ENCODE results near the gene ATXN7L3.

ATXN7L3 gene

DNA sequence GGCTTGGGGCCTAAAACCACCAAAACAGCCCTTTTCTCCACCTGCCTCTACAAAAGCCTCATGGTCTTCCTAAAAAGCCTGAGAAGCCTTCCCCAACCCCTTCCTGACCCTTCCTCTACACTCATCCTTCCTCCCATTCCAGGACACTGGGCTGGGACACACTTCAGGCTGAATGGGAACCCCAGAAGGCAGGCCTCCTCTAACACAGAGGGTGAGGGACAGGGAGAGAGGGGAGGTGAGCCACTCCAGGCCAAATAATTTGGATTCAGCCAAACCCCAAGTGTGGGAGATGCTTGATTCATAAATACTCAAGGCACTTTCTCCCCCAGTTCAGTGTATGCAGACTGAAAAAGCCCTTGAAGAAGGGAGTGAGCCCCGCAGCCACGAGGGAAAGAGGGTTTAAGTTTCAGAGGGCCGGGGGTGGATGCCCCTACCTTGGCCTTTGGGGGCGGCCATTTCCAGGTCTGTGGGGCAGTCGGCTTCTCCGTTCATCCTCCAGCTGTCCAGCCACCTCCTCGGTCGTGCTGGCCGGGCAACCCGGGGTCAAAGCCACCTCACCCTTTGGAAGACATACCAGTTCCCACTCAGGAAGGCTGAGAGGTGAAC, 18.2 kb upstream of the ATXN7L3 start:
- no peak for DNase-seq

DNA sequence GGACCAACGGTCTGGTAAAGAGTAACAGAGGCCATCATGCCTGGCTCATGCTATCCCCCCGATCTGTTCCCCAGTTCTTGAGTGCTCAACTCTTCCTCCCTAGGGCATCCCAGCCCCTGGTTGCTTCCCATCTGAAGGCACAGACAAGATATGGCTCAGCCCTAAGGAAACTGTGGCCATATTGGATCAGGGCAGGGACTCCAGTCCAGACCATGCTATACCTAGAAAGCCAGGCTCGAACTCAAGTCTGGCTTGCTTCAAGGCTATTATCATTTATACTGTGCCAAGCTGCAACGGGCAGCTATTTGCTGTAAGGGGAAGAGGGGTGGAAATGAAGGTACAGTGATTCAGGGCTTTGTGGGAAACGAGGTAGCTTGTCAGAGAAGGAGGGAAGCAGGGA, 17.0 kb upstream of the ATXN7L3 start:
- no peak for DNase-seq

DNA sequence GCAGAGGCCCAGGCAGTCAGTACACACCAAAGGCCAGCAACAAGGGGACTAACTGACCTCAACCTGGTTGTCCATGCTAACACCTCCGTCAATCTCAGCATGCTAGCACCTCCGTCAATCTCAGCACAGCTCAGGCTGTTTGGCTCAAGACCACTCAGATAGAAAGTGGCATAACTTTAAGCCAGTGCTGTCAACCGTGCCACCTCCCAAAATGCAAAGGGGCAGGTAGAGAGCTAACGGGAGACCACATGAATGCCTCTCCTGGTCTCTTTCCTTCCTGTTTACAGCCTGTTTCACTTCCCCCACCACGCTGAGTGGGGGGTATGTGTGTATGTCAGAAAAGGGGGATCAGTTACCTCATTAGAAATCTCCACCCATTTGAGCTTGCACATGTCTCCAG, 16.5 kb upstream of the ATXN7L3 start:
- DNase-seq, result no peak

DNA sequence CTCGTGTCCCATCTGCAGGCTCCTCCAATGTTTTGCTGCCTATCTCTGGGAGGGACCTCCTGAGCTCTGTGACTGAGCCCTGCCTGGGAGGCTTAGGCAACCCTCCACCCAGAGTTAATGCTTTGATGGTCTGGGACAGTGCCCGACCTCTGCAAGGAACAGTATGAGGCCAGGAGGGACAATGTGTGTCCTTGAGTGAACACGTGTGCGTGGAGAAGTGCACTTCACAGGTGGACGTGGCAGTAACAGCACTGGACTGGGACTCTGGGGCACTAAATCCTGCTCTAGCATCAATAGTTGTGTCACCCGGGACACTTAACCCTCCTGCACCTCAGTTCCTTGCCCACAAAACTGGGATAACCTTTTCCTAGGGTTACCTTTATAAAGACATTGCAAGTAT, 15.2 kb upstream of the ATXN7L3 start:
- no peak for DNase-seq

DNA sequence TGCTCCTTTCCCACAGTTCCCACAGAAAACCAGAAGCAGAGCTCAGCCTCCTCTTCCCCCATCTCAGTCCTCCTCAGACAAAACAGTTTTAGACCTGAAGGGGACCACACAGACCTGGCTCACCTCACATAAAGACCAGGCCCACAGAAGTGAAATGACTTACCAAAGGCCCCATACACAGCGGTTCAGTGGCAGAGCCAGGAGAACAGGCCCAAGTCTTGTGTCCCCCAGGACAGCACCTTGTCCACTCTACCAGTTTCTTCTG, 14.5 kb upstream of the ATXN7L3 start:
- DNase-seq, result no peak

DNA sequence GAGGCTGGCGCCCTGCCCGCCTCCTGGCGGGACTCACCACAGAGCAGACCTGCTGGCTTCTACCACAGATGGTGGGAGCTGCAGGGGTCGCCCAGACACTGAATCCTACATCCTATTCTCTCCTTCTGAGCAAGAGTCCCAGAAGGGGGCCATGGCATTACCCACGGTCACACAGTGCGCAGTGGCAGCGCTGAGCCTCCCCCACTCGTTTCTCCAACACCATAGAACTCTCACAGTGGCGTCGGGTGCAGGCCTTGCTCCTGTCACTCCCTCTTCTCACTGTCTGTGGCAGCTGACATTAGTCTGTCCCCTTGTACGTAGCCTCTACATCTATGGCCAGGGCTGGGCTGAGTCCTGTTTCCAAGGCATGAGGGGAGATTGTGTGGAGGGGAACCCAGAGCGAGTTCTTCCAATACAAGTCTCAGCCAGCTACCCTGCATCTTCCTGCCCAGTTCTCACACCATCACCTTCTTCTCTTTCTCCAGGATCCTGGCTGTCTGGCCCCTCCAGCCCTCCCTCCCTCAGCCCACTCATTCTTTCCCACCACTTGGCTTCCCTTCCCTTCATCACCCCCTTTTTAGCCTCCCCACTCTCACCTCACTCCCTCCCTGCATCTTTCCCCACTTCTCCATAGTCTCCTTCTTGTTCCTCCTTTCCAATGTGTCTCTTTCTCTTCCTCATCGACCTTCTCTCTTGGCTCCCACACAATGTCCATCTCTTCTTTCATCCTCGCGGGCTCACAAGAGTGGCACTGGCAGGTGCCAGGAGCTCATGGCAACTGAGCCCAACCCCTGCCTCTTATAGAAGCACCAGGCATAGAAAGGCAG, 13.9 kb upstream of the ATXN7L3 start:
- DNase-seq, result no peak

DNA sequence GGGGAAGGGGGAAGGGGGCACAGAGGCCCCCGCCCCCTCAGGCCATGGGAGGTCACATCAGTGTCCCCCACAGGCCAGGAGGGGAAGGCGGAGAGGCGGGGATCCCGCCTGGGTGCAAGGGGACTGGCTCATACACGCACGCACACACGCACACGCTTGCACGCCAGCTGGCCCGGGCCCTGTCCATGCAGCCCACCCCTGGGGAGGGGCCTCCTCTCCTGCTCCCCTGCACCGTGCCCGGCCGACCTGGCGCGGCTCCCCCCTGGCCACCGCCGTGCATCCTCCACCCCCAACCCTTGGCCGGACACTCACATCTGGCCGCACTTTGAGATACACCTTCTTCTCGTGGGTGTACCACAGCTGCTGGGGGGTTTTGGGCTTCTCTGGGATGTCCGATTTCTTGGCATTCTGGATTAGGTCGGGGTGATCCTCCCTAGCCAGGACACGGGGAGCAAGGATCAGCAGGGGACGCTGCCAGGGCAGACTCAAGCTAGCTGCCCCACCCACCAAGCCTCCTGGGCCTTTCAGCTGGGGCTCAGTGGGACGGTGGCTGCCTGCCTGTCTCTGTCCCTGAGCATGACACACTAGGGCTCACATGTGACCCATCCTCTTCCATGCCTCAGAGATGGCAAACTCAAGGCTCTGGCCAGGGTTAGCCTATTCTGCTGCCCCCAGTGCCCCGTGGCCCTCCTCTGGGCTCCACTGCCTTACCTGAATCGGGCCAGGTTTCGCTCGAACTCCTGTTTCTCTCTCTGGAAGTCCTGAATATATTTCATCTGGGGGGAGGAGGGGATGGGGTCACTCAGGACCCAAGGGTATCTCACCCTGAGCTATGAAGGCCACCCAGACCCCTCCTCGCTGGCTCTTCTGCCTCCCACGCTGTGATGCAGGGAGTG, 13.1 kb upstream of the ATXN7L3 start:
- no peak for DNase-seq

DNA sequence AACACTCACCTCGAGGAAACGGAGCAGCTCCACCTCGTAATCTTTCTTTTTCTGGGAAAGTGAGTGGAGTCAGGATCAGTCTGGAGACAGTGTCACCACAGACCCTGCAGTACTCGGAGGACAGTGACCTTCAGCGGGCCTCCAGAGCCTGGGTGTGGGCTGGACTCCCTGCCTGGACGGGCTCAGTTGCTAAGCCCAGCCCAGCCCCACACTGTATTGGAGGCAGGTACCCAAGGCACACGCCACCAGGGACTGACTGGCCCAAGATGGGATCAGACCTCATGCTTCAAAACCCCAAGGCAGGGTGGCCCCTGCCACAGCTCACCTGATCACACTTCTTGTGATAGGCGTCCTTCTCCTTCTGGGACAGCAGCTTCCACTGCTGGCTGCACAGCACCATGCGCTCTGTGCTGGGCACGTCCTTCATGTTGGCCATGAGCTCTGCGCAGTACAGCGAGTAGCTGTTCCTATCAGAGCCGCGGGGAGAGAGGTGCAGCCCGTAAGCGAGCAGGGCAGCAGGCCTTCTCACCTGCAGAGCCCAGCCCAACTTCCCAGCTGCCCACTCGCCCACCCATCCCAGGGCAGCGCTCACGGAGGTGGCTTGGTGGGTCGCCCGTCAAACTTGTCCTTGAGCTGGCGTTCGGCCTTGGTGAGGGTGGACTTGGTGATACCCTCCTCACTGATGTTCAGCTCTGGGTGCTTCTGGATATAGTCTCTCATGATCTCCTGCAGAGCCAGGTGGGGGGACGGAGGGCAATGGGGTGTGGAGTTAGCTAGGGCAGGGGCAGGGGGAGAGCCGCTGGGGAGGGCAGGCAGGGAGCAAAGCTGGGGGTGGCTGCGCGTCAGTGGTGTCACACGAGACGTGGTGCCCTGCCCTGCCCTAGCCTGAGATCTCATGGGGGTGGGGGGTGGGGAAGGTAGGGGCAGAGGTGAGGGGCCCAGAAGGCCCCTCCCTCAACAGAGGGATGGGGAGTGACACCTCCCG, 11.9 kb upstream of the ATXN7L3 start:
- DNase-seq, result no peak

DNA sequence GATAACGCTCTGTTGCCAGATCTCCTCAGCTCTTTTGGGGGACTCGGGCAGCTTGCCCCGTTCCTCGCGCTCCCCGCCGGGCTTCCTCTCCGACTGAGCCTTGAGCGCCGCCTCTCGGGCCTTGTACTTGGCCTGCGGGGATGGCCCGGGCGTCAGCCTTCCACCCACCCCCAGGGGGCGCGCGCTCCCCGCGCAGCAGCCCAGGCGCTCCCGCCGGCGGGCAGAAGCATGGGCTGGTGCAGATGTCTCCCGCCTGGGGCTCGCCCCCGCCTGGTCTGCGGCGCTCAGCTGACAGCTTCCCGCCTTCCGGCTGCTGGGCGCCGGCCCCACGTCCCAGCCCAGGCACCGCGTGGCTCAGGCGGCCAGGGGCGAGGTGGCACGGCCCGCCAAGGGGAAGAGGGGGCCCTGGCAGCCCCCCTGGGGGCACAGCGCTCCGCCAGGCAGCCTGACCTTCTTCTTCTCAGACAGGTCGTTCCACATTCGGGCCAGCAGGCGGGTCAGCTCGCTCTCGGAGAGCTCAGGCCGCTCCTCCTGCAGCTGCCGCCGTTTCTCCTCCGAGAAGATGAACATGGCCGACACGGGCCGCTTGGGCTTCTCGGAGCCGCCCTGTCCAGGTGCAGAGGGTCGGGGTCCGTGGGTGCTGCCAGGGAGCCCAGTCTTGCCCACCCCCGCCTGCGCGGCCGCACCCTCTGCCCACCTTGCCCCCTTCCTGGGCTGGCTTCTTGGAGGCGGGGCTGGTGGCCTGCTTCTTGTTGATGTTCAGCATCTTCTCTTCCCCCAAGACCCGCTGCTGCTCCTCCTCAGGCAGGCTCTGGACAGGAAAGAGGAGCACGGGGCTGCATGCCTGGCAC, 10.9 kb upstream of the ATXN7L3 start:
- DNase-seq, result peak; percentile 78

DNA sequence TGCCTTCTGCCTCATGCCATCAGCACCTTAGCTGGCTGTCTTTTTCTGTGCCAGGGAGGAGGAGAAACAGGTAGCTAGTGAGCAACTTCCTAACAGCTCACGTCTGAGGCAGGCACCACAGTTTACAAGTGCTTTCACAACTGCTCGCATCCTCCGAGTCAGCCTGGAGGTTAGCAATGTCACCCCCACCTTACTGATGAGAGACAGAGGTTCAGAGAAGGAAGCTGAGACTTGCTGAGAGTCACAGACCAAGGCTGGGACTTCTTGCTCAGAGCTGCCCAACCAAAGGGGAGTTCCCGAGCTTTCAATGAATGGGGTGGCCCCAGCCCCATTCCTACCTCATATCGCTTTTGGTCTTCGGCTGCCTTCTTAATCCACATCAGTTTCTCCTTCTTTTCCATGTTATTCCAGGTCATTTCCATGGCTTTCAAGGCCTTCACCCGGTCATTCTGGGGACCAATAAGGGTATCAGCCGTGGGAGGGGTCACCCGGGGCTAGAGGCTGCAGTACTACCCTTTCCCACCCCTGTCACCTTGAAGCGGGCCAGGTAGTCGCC, 10.2 kb upstream of the ATXN7L3 start:
- DNase-seq, result no peak

DNA sequence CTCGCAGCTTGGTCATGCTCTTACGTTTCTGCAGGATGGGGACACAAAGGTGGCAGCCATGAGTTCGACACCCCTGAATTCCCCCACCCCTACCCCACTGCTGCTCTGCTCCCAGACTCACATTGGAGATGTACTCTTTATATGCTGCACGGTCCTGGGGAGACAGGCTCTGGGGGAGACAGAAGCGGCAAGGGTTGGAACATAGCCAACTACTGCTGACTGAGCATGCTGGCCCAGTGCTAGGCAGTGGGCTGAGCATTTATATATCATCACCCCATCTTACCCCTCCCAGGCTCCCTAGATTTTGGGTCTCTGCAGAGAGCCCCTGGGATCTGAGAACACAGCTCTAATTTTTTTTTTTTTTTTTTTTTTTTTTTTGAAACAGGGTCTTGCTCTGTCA, 8.1 kb upstream of the ATXN7L3 start:
- DNase-seq, result no peak

DNA sequence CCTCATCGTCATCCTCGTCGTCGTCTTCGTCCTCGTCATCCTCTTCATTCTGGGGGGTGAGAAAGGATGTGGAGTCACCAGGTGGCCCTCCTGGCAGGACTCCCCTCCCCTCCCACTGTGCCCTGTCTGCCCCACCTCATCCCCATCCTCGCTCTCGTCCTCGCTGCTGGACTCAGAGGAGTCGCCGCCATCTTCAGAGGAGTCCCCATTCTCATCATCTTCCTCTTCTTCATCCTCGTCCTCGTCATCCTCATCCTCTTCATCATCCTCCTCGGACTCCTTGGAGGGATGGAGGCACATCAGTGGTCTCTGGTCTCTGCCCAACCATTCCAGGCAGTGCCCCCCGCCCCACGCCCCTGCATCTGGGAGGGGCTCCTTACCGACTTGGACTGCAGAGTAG, 7.6 kb upstream of the ATXN7L3 start:
- DNase-seq, result no peak

DNA sequence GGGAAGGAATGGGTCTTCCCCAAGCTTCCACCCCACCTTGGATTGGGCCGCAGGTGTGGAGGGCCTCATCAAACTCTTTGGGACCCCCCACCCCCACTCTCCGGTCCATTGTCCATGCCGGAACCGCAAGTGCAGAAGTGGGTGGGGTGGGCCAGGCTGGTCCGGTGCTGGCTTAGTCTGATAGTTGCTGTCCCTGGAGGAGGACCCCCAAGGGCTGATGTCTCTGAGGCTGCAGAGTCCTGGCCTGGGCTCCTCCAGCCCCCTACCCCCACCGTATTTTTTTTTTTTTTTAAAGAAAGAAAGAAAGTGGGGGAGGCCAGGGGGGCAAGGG, 7.1 kb upstream of the ATXN7L3 start:
- DNase-seq, result no peak

DNA sequence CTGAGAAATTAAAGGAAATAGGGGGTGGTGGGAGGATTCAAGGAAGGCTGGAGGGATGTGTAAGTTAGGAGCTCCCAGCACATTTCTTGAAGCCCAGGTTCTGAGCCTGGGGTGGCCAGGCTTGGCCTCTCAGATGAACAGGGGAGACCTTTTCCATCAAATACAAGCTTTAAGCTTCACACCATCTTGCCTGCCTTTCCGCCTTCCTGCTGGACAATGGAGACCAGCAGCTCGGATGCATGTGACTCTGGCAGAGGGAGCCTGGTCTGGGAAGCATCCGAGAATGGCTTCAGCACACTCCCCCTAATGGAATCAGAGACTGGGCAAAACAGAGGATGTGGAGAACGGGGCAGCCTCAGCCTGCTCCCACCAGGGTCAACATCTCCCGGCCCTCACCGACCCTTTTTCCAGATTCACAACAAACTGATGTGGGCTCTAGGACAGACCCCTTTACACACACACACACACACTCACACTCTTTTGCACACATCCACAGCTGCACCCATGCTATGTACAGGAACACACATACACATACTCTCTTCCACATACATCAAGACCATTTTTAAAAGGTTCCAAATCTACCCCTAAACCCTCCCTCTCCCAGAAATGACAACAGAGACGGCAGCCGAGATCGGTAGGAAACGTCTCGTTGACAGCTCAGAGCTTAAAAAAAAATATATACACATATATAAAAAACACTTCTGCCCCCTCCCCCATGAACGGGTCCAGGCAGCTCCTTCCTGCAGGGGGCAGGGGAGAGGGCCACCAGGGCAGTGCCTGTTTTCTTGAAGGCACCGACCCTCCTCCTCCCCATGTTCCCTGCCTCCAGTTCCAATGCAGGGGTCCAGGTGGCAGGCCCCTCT, 6.5 kb upstream of the ATXN7L3 start:
- no peak for DNase-seq

DNA sequence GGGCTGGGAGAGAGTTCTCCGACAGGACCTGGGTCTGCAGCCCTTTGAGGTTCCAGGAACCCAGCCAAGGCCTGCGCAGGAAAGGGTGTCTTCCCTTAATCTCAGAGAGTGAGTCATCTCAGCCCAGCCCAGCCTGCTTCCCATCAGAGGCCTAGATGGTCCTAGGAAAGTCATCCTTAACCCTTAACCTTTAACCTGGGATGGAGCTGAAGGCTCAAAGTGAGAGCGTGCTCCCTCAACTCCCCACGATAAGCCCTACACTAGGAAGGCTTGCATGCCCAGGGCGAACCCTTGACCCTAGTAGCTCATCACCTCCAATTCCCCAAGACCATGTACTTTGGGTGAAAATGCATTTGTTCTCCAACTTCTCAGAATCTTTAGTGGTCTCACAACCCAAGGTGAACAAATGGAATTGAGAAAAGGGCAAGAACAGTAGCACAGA, 4.8 kb upstream of the ATXN7L3 start:
- DNase-seq, result no peak

DNA sequence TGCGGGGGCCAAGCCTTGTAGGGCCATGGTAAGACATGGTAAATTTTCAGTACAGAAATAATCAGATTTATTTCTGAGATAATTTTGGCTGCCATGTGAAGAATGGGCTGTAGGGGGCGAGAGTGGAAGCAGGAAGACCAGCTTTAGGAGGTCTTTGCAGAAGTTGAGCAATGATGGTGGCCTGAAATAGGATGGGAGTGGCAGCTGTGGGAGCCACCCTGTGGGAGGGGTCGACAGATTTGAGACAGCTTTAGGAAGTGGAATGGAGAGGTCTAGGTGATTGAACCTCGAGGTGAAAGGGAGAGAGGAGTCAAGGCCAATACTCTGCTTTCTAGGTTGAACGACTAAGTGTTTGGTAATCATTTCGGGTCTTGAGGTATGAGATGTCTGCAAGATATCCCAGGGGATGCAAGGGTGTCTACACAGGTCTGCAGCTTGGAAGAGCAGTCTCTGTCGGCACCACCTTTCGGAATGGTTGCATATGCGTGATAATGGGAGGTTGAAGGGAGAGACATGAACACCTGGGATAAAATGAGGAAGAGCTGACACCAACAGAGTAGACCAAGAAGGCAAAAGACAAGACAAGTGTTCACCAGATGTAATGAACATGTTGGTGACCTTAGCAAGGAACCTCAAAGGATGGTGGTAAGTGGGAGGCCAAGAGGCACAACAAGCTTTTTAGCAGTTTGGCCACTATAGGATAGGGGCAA, 4.2 kb upstream of the ATXN7L3 start:
- peak; percentile 54 for DNase-seq

DNA sequence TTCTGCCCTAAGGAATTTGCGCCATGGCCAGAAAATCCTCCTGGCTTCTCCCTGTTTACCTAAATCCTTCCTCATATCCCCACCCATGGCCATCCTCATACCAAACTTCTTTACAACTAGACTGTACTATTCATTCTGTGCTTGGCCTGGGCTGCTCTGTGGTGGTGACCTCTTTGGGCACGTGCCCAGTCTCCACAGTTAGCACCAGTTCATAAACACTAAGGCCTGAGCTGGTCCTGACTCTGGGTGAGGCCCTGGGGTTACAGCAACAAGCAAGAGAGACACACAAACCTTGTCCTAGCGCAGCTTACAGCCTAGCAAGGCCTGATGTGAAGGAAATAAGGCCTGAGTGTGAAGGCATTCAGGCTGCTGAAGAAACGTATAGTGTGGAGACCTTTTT, 3.1 kb upstream of the ATXN7L3 start:
- DNase-seq, result no peak

DNA sequence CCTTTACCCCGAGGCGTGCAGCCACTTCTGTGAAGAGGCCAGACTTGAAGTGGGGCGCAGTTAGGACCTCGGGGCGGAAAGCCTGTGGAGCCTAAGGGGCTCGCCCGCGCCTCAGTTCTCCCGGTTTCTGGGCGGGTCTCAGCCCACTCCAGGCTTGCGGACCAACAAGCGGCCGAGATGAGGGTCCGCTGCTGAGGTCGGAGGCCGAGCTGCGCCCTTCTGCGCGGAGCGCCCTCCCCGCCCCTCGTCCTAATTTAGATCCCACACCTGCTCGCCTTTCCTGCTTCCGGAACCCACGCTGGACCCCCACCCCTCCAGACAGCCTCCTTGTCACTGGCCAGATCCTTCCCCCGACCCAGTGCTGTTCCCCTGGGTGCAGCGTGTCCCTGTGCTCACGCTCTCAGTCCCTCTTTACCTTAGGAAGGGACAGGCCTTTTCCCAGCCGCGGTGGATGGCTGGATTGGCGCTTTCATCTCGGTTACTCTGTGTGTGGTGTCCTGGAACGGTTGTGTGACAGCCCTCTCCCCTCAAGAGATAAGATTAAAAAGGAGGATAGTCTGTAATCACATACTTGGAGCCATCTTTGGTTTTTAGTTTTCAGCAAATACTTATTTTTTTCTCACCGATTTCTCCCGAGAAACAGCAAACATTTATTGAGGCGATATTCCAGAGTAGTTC, 933 bp upstream of the ATXN7L3 start:
- DNase-seq, result no peak

Measured in KG1 (cell line).